Gastroesophageal sphincter (tissue), 3 donors: ENCODE measurements around the gene SMG6.

Experiments
- CTCF ChIP-seq, 4 experiments: fragments of 200-600 bp in 2 of 4; fragments of 450-650 bp in 2 of 4; sonication (generic) in 1 of 4; IDR thresholded peaks; one replicate each; pipeline ENCODE4 v1.5.1; 2017 to 2019; ENCODE audit warnings: antibody characterized with exemption in 4 of 4, mild to moderate bottlenecking in 2 of 4, moderate library complexity in 2 of 4
- EP300 ChIP-seq: sonication (generic); formaldehyde crosslinking; IDR thresholded peaks from one replicate; pipeline ENCODE4 v1.6.1; 2017; ENCODE audit warnings: antibody characterized with exemption, mild to moderate bottlenecking
- POLR2A ChIP-seq, 2 donors: fragments of 450-650 bp; IDR thresholded peaks; one replicate each; pipeline ENCODE4 v1.6.1; 2017; ENCODE audit warnings: antibody characterized with exemption in 2 of 2, mild to moderate bottlenecking in 2 of 2, moderate library complexity in 1 of 2
- POLR2AphosphoS5 ChIP-seq: sonication (generic); formaldehyde crosslinking; IDR thresholded peaks from one replicate; pipeline ENCODE4 v1.6.1; 2017; ENCODE audit warnings: antibody characterized with exemption

GRCh38 chr17:2101448-2102257 lies 201.9 kb downstream of the SMG6 start:
- no peak for TF ChIP-seq CTCF (IDR thresholded peaks at IDR 0.05)
- no peak for TF ChIP-seq EP300
- no peak for TF ChIP-seq POLR2AphosphoS5
- no peak for TF ChIP-seq POLR2A (IDR thresholded peaks at IDR 0.05)
